Measurements from ENCODE around the gene MSANTD1.
A peak's percentile ranks its signal among the peaks of the same experiment; 100 is the strongest.

The MSANTD1 gene

DNA sequence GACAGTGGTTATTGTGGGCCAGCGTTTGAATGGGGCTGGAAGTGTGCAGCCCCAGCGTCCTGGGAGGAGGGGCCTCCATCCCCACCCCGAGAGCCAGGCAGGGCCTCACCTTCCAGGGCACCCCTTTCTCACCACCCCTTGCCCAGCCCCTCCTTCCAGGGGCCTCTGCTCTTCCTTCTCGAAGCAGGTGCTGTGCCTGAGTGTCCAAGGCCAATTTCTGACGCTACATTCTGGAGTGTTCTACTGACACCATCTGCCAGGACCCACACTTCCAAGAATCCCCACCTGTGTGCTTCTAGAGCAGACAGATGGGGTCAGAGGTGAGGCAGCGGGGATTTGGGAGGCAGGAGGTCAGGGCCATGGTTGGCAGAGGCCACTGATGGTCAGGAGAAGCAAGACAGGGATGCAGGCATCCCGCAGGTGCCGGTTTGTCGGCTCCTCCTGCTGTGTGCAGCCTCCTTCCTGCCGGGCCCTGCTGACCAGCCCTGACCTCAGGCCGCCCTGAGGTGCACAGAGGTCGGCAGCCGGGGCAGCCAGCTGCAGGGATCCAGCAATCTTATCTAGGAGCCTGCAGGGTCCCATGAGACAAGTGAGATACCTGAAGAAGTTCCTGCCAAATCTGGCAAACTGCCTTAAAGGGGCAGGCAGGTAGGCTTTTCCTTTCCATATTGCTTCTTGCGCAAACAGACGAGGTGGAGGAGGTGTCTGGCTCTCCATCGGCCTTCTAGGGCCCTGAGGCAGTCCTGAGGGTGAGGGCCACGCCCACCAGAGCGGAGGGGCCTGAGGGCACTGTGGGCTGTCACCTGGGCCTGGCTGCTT is 18.8 kb downstream of the MSANTD1 start:
- DNase-seq, result no peak

DNA sequence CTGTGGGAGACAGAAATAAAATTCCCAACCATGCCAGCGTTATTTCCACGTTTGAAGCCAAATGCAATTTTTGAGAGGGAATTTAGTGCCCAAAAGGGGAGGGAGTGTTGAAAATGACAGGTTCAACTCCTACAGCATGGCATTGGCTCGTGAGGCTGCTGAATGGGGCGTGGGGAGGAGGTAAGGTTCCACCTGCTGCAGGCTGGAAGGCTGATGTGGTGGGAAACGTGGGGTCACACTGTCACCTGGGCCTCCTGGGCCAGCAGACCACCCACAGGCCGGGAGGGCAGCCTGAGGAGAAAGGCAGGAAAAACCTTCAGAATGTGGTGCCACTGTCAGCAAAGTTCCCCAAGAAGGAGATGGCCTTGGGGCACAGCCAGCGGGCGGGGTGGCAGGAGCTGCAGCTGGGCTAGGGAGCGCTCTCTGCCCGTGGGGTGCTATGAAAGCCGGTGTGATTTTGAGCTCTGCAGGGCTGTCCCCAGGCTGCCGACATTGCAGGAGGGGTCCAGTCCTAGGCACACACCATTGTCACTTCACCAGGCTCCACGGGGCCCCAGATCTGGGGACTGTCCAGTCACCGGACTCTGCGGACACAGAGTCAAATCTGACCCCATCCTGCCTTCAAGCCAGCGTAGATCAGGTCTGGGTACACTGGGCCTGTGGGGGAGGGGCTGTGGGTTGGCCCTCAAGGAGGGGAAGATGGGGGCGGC is 19.6 kb downstream of the MSANTD1 start:
- DNase-seq, result no peak

DNA sequence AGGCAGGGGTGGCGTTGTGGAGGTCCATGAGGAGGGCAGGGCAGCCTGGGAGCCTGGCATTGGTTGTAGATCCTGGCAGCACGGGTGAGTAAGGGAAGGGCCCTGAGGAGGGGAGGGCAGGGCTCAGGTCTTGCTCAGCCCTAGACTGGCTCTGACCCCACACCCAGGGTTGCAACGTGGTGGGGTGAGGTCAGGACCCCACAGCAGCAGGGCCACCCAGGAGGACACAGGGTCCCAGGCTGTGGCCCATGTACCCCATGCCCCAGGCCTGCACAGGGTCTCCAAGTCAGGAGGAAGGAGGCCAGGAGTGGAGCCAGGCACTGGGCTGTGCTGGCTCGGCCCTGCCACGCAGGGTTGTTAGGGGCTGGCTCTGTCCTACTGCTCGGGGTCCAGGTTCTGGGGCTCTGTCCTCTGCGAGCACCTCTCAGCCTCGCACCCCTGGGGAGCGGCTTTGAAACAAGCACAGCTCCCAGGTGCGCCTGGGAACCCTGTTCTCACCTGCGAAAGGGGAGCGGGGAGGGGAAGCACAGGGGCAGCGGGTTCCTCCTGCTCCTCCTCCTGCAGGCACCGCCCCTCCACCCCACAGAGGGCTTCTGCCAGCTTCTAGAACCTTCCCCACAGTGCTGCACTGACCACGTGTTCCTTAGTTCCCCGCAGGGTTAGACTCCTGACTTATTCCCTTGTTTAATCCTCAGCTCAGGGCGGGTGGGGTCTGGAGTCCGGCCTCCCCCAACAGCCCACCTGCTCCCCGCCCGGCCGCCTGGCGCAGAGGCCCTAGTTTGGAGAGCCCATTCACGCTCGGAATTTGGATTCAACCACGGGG is 20.4 kb downstream of the MSANTD1 start:
- DNase-seq, result no peak

DNA sequence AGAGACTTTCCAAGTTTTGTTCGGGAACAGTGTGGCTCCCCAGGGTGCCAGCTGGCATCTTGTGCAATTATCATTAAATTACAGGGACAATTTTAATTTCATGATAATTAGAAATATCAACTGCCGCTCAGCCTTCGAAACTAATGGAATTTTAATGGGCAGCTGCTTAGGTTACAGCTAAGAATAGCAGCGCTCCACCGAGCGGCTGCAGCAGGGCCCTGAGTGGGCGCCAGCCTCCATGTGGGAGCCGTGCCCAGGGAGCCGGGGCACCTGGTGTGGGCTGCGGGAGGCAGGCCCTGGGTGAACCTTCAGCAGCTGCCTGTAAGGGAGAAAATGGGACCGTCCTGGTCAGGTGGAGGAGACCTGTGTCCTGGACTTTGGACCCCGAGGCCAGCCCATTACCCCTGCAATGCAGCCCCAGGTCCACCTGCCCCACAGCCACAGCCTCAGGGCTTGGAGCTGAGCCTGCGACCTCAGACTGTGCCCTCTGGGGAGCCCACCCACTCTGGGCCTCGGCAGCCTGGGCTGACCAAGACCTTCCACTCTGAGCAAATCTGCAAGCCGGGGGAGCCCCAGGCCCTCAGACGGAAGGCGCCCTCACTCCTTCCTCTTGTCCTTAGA is 21.1 kb downstream of the MSANTD1 start:
- no peak for DNase-seq

DNA sequence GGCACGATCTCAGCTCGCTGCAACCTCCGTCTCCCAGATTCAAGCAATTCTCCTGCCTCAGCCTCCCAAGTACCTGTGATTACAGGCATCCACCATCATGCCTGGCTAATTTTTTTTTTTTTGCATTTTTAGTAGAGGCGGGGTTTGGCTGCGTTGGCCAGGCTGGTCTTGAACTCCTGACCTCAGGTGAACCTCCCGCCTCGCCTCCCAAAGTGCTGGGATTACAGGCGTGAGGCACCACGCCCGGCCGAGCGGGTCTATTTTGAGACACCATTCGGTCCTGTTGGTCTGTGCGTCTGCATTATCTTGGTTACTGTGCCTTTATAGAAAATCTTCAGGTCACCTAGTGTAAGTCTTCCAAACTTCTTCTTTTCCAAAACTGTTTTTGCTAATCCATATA is 22.2 kb downstream of the MSANTD1 start:
- DNase-seq, result no peak

DNA sequence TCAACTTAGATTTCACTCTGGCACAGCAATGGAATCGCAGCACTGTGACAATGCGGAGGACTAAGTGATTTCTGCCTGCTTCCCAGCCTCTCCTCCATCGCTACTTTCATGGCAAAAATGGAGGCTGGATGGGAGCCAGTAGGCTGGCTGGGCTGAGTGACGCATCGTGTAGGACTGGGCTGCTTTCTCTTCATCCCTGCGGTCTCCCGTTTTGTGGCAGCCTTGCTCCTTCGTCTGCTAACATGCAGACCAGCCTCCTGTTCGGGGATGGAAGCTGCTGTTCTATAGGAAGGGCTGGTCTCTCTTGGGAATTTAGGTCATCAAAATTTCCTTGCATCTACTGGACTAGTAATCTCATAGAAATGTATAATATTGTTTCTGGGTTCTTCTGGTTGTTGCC is 28.0 kb downstream of the MSANTD1 start:
- no peak for DNase-seq

DNA sequence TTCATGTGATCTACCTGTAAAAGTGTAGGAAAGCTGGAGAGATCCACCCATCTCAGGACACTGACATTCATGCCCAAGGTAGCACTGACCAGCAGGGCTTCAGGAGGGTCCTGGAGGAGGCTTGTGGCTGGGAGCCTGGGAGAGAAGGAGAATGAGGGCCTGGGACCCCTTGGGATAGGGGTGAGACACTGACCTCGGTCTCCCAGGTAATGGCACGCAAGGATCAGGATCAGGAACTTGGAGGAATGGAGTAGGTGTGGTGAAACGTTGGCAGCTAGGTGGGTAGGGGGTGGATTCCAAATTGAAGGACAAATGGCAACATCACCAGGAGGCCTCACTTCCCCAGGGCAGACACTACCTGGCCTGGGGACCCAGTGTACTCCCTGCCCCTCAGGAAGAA is 31.5 kb downstream of the MSANTD1 start:
- no peak for DNase-seq

DNA sequence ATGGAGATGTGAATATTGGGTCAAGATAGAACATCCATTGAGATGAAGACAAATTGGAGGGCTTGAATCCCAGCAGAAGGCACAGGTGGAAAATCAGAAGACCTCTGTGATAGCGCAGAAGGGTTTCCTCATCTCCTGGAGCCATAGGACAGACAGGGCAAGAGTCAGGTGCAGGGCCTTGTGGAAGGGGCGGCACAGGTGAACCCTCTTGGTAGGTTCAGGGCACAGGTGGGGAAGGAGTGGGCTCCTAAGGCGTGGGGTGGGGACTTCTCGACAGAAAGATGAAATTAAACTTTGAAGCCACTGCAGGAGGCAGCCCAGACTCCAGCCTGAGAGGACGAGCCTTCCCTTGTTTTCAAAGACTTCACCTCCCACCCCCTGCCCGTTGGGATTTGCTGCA is 34.5 kb downstream of the MSANTD1 start:
- DNase-seq, result no peak

DNA sequence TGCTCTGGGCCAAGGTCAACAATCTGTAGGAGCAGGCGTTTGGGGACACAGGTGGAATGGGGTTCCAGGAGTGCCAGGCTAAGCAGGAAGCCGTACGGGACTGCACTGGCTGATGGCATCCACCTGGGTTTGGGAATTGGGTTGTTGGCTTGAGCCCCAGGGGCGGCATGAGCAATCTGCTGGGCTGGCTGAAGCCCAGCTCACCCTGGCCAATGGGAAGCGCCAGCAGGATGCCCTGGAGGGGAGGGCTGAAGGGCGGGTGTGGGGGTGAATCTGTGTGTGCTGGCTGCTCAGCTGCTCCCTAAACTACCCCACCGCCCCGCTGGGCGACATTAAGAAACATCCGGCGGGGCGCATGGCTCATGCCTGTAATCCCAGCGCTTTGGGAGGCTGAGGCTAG is 35.0 kb downstream of the MSANTD1 start:
- DNase-seq, result no peak

DNA sequence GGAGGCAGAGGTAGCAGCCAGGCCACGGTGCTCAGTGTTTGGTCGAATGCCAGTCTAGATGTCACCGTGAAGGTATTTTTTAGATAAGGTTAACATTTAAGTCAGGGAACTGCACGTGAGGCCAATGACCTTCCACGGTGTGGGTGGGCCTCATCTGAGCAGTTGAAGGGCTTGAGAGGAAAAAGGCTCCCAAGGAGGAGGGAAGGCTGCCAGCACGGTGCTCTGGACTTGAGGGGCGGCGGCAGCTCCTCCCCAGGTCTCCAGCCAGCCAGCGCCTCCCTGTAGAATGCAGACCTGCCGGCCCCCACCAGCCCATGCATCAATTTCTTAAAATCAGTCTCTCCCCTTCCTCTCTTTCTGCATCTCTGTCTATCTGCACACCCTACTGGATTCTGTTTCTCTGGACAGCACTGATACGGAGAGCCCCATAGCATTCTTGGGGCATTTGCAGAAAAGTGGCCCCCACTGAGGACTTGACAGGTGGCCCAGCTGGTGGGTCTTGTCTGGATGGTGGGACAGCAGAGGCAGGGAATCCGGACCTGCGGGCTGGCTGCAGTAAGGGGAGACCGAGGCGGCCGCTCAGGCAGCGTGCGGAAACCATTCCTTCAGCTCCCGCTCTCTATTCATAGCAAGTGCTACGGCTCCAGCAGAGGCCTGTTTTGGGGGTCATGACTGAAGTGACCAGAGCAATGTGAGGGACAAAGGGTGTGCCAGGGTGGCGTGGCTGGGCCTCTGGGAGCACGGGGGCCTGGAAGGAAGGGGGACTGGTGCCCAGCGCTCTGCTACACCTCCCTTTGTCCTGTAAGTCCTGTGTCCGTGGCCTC is 36.0 kb downstream of the MSANTD1 start:
- DNase-seq, result no peak

DNA sequence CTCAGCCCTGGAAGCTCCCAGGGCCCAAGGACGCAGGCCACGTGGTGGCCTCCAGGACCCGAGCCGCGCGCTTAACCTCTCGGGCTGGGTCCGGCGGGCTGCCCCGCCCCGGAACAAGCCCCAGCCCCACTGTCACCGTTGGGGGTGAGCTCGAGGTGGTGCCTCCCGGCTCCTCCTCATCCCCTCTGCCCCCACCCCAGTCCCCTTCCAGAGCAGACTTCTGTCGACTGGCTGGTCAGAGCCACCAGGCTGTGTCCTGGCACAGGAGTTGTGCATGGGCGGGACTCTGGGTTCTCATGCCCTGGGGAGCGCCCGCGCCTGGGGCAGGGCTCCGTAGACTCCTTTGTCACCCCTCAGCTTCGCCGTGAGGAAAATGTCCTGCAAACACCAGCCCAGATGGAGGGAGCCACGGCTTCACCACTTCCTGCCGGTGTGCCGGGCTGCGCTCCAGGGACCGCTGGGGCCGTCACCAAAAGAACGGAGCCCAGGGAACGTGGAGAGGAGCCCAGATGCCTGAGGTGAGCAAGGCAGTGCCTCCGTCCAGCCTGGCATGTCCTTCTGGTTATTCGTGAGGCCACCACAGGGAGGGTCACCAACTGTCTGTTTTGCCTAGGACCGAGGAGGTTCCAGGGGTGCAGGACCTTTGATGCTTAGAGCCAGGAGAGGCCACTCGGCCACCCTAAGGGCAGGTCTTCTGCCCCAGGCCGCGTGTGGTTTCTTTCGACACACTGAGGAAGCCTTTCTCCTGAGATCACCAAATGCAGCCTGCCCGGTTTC is 36.8 kb downstream of the MSANTD1 start:
- DNase-seq, result peak; percentile 17 to 53

DNA sequence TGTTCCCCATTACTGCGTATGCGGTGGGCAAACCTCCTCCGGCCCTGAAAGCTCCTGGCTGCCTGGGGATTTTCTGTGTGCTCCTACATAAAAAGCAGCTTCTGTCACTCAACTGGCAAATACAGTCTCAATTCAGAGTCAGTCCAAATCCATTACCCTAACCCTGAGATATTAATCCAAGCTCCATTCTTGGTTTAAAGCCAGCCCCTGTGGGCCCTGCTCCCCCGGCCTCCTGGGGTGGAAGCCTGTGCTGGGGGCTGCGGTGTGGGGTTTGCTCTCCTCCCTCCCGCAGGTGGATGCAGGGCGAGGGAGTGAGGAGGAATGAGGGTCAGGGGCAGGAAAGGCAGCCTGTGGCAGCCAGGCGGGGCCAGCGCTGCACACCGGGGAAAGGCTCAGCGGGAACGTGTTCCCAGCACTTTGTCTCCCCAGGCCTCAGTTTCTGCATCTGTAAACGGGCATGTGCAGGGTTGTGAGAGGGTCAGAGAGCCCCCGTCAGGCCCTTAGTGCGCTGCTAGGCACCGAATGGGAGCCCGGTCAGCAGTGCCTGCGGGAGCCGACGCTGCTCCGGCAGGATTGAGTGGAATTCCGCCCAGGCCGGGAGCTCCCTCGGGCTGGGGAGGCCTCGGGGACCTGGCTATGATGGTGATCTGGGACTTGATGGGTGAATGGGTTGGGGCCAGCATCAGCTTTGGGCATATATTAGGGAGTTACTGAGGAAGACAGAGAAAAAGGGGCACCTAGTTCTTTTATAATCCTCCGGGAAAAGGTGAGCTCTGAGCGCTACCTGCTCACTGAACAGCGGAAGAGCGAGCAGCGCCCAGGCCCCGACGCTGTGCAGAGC is 37.6 kb downstream of the MSANTD1 start:
- DNase-seq, result no peak

DNA sequence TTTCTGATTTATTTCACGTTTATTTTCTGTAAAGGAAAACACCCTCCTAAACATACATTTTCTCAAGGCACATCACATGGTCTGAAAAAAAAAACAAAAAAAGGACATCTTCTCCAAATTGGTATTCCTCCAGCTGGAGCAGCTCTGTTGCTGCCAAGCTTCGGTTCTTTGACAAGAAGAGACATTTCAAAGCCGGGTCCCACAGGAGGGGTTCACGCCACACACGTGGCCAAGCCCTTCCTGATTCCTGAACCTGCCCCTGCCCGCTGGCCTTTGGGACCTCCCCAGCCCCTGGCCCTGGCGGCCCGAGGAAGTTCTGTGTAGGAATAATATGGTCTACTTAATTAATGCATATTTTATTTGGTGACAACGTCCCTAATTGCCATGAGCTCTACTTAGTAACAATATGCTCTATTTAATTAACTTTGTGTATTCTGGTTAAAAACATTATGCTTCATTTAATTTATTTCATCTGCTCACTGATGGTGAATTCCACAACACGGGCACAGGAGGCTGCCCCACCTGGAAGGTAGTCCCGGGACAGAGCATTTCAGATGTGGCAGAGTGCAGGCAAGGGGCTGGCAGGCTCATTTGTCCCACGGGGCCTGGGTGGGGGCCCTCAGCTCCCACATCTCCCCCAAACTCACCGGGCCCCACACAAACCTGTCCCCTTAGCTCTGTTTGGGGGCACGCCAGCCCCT is 38.5 kb downstream of the MSANTD1 start:
- DNase-seq, result no peak

DNA sequence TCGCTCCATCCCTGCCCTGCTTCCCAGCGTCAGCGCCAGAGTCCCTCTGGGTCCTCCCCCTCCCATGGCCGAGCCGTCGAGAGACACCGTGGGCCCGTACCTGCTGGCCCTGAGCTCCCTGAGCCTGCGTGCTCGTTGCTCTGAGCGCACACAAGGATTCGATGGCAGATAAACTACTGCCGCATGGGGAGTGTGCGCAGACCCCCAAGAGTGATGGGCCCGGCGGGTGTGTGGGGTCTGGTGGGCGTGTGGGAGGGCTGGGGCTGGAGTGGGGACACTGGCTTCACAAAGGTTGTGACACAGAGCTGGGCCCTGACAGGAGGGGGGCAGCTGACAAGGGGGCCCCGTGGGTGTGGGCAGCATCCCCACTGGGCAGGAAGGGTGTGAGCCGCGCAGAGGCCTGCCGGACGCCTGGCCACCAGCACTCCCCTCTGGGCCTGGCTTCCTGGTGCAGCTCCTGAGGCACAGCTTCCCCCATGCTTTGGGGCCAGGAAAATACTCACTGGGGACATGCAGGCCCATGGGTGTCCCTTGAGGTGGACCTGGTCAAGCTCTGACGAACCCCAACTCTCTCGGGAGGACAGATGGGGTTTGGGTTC is 39.1 kb downstream of the MSANTD1 start:
- no peak for DNase-seq

DNA sequence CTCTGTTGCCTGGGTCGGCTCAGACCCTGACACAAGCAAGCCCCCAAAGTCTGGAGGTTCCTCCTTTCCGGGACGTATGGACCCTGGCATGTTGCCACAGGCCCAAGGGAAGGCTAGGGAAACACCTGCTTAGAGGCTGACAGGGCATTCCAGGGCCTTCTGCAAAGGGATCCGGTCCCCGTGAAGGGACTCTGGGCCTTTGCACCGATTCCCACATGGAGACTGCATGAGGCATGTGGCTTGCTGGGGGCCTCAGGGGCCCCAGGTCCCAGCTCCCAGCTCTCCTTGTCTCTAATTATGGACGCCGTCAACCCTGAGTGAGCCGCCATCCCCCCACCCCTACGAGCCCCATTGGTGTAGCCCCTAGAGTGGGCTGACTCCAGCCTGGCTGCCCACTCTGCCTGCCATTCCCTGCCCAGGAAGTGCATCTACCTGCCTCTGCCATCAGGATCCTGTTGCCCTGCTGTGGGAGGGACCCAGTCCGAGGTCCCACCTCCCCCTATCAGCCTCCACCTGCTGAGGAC is 39.7 kb downstream of the MSANTD1 start:
- DNase-seq, result no peak

DNA sequence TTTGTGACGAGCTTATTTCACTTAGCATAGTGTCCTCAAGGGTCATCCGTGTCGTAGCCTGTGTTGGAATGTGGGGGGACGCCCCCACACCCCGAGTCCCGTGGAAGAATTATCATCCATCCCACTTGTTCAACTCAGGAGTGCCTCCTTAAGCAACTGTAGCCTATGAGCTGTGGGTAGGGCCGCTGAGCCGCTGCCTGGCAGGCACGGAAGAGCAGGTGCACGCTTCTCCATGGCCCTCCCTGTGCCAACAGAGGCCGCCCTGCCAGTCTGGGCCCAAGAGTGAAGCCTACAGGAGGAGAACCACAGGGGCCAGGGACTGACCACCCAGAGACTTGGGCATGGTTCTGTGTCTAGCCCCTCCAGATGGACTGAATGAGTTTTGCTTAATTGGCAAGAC is 41.5 kb downstream of the MSANTD1 start:
- DNase-seq, result no peak

DNA sequence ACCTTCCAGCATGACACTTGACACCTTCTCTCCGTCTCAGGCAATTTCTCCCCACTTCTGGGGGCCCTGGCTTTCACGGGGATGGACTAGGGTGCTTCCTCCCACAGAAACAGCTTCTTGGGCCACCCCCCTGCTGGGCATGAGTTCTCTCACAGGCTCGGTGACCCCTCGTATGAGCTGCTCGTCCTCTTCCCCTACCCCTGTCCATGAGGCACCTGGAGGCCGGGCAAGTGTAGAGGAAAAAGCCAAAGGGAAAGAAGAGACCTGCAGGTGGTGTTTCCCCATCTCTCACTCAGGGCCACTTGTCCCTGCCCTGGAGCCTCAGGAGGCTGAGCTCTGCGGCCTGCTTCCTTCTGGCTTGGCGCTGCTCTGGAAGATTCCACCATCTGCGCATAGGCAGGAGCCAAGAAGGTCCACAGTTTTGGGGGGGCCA is 41.9 kb downstream of the MSANTD1 start:
- DNase-seq, result no peak

DNA sequence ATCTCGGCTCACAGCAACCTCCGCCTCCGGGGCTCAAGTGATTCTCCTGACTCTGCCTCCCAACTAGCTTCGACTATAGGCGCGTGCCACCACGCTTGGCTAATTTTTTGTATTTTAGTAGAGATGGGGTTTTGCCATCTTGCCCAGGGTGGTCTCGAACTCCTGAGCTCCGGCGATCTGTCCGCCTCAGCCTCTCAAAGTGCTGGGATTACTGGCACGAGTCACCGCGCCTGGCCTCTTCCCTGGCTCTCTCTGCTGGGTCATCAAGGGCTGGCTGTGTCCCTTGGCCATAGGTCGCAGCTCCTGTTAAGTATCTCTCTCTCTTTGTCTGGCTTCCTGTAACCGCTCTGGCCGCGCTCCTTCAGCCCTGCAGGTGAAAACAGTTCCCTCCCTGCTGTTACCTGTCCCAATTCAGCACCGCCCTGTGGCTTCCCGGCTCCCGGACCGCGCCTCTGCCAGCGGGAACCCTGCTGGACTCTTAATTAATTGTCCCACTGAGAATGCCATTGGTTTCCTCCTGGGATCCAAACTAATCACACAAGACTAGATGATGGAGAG is 42.5 kb downstream of the MSANTD1 start:
- no peak for DNase-seq

Measured in bone marrow (tissue), 2 donors.